Activated naive CD4-positive, alpha-beta T cell treated with Interleukin-2 at 50 U/mL for 16 hours (primary cell): ENCODE results near the gene SELE.
A peak's percentile ranks its signal among the peaks of the same experiment; 100 is the strongest.
"Not testable (repeated sequence)": the region's sequence is repeated elsewhere in the genome, so short reads cannot be mapped to it uniquely, and the experiment has no call there.

ENCODE experiments used
- DNase-seq: peaks from one replicate; pipeline ENCODE4 v3.0.0-alpha.2; 2020

The SELE gene

GRCh38 chr1:169722779-169723178 is 11.1 kb downstream of the SELE start:
- no peak for DNase-seq

- not testable (repeated sequence) for DNase-seq
These were observed 18.8 kb downstream of the SELE start for GRCh38 chr1:169715100-169715499.

- DNase-seq: not testable (repeated sequence)
These were observed 20.8 kb downstream of the SELE start for GRCh38 chr1:169713090-169713489.

- DNase-seq: no peak
These were observed 21.6 kb downstream of the SELE start for GRCh38 chr1:169712309-169712631.

- peak; percentile 72 for DNase-seq
These were observed 22.2 kb downstream of the SELE start, which contains the start of gene SELL for GRCh38 chr1:169711469-169712308. SELL (minus strand) TSS chr1:169711620; CDS start chr1:169711498, 122 bp downstream.

GRCh38 chr1:169708647-169709046 is 25.2 kb downstream of the SELE start:
- no peak for DNase-seq

GRCh38 chr1:169707912-169708604 is 25.8 kb downstream of the SELE start:
- DNase-seq: no peak

GRCh38 chr1:169704797-169705196 is 29.1 kb downstream of the SELE start:
- DNase-seq: no peak

- no peak for DNase-seq
These were observed 32.4 kb downstream of the SELE start for GRCh38 chr1:169701261-169702005.

- DNase-seq: no peak
These were observed 34.2 kb downstream of the SELE start for GRCh38 chr1:169699707-169700106.

- no peak for DNase-seq
These were observed 34.9 kb downstream of the SELE start for GRCh38 chr1:169698976-169699375.

GRCh38 chr1:169697755-169698154 is 36.1 kb downstream of the SELE start:
- no peak for DNase-seq

- DNase-seq: no peak
These were observed 37.4 kb downstream of the SELE start for GRCh38 chr1:169696273-169697100.

- no peak for DNase-seq
These were observed 39.4 kb downstream of the SELE start for GRCh38 chr1:169694304-169695075.

- DNase-seq: peak; percentile 26
These were observed 41.0 kb downstream of the SELE start for GRCh38 chr1:169692756-169693460.

- DNase-seq: no peak
These were observed 43.4 kb downstream of the SELE start for GRCh38 chr1:169690489-169690888.

- no peak for DNase-seq
These were observed 44.5 kb downstream of the SELE start for GRCh38 chr1:169689395-169689794.

- DNase-seq: not testable (repeated sequence)
These were observed 45.5 kb downstream of the SELE start for GRCh38 chr1:169688377-169688776.

GRCh38 chr1:169683661-169684060 is 50.2 kb downstream of the SELE start:
- DNase-seq: no peak

- DNase-seq: not testable (repeated sequence)
These were observed 50.7 kb downstream of the SELE start for GRCh38 chr1:169683168-169683567.

- DNase-seq: no peak
These were observed 51.8 kb downstream of the SELE start for GRCh38 chr1:169682071-169682470.
